GM19452 (cell line): ENCODE measurements around the gene RRAD.
"Not testable (repeated sequence)": the region's sequence is repeated elsewhere in the genome, so short reads cannot be mapped to it uniquely, and the experiment has no call there.

Source experiments
- ATAC-seq: cut with Tn5 transposase; IDR thresholded peaks from one replicate; pipeline ENCODE4 v1.9.1; 2021; ENCODE audit not compliant: unreplicated experiment

The RRAD gene

DNA sequence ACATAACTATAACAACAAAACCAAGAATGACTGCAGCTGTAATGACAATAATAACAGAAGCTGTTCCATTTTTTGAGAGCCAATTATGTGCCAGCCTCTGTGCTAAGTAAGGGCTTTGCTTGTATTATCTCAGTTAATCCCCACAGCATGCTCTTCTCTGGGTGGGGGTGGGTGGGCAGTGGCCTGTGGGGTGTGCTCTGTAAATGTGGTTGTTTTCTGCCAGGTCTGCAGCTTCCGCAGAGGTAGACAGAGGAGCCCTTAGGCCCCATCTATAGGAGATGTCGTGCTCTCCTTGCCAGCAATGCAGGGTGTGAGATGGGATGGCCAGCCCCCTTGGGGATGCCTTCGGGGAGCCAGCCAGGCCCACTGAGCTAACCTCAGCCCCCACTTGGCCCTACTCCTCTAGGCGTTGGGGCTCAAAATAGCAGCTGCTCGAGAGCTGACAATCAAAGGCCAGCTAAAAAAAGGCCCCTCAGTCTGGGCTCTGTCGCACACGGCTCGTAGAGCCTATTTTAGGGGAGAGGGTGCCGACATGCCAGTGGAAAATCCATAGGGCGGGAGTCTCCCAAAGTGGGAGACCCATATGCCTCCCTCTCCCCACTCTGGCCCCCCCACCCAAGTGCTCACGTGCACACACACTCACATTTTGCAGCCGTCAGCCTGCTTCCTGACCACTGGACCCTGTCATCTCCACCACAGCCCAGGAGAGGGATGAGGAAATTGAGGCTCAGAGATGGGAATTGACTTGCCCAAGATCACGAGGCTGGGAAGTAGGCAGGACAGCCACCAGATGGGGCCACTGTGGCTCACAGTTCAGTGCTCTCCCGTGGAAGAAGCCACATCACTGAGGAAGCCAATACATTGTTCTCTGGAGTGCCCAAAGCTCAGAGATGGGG, 22.4 kb downstream of the RRAD start:
- ATAC-seq = no peak

DNA sequence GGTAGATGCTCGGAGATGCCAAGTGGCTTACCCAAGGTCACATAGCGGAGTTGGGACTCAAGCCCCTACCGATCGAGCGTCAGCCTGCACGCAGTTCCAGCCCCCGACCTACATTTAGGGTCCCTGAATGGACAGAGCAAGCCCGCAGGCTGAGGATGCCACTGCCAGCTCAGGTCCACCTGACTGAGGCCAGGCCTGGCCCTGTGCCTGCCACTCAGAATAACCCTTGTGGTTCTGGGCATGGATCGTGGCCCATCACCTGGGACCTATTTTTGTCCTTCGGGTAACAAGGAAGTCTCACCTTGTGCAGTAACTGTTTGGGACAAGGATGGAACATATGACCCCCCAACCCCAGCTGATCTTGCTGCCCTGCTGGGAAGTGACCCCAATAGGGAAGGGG, 23.7 kb downstream of the RRAD start:
- ATAC-seq = no peak

DNA sequence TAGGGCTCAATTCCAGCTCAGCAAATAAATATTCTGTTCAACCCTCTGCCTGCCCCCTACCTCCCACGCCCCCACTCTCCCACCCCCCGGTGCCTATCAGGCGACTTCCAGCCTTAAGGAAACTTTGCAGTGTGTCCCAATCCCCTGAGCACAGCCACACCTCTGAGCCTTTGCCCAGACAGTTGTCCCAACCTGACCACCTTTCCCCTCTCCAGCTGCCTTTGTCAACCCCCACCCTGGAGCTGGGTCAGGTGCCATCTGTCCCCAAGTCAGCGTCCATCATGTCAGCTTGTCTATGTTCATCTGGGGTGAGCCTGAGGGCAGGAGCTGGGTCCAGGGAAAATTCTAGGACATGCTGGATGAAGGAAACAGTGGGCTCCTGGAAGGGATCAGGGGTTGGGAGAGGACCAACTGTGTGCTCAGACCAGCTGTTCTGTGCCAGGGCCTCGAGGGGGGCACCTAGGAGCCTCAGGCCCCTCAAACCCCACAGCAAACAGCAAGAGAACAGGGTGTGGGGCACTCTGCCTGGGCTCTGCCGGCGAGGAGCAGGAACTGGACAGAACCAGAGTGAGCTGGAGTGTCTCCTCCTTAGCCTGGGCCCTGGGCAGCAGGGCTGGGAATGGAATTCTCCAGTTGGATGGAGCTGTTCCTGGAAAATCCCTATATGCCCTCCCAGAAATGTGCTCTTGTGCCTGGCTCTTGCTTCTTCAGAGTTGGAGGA, 24.5 kb downstream of the RRAD start:
- no peak for ATAC-seq

DNA sequence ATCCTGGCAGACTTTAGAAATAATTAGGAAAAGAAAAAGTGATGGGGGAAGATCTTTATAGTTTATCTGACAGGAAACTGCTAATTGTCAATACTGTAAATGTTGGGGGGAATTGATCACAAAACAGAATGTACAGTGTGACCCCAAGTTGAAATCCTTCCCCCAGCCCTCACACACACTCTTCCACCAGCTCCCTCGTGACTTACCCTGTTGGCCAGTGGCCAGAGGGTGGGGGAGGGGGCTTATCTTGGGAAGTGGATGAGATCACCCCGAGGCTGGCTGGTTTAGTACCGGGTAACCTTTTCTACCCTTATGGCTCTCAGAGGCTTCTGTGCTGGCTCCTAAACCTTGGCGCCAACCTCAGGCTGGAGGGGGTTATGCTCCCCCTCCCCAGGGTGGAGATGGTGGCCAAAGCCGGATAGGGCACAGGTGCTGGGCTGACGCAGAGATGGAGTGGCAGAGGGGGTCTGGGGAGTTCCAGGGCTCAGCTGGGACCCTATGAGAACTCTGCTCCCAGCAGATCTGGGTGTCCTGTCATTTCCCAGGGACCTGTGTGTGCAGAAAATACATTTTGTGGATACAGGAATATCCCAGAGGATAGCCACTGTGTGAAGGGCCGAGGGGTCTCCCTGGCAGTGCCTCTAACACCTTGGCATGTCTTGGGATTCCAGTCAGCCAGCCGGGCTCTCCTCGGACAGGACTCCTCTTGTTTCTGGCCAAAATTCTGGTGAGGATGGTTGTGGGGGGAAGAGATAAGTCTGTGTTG, 25.2 kb downstream of the RRAD start:
- ATAC-seq = no peak

DNA sequence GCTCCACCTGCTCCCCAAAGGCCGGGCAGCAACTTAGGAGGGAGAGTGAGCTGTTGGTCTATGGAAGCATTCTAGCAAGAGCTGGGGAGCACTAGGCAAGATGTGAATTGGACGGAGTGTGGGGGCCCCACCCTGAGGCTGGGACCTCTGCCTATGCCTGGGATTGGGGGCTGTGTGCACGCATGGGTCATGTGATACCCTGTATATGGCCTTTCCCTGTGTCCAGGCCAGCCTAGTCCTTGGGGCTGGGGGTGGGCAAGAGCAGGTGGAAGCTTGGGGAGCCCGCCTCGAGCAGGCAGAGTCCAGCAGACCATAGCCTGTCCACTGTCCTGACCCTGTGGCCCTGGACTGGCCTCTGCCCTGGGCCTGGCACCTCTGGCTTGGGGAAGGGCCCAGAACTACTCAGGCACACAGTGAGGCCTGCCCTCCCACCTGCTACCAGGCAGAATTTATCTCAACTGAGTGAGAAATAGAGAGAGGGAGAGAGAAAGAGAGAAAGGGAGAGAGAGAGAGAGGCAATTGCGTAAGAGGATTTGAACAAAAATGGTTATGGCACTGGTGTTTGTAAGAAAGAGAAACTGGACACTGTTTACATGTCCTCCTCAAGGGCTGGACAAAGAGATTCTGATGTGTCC, 25.9 kb downstream of the RRAD start:
- ATAC-seq = no peak

DNA sequence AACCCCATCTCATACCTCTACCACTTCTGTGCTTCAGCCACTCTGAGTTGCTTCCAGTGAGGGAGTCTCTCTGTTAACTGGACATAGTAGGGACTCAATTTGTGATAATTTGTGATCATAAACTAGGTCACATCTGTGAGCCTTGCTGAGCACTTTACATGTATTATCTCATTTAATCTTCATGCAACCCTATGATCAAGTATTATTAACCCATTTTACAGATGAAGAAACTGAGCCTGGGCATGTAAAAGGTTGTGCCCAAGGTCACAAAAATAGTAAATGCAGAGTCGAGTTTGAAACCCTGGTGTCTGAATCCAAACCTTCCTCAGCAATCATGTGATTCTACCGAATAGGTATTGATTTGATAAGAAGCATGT, 26.4 kb downstream of the RRAD start:
- no peak for ATAC-seq

DNA sequence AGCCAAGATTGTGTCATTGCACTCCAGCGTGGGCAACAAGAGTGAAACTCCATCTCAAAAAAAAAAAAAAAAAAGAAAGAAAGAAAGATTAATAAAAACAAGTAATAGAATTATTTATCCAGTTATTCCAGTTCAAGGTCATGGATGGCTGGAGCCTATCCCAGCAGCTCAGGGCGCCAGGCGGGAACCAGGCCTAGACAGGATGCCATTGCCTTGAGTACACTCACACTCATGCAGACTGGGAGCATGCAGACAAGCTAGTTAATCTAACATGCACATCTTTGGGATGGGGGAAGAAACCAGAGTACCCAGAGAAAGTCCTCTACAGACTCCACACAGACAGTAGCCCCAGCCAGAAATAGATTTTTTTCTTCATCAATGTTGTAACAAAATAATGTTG, 27.1 kb downstream of the RRAD start:
- no peak for ATAC-seq

DNA sequence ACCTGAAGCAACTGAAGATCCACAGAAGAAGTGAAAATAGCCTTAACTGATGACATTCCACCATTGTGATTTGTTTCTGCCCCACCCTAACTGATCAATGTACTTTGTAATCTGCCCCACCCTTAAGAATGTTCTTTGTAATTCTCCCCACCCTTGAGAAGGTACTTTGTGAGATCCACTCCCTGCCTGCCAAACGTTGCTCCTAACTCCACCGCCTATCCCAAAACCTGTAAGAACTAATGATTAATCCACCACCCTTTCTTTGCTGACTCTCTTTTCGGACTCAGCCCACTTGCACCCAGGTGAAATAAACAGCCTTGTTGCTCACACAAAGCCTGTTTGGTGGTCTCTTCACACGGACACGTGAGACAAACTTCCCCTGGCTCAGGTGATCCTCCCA, 28.7 kb downstream of the RRAD start:
- not testable (repeated sequence) for ATAC-seq

DNA sequence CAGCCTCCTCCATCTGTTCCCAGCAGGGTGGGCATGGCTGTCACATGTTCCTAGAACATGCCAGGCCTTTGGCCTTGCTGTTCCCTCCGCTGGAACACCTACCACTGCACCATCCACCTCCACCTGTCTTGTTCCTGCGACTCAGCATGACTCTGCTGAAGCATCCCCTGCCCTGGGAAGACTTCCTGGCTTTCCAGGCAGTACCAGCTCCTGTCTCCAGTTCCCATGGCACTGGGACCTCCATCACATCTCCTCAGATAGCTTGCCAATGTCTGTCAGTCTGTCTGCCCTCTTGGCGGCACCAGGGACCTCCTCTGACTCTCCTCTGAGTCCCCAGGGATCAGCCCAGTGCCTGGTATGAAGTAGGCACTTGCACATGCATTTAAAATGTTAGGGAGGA, 29.3 kb downstream of the RRAD start:
- ATAC-seq = no peak

DNA sequence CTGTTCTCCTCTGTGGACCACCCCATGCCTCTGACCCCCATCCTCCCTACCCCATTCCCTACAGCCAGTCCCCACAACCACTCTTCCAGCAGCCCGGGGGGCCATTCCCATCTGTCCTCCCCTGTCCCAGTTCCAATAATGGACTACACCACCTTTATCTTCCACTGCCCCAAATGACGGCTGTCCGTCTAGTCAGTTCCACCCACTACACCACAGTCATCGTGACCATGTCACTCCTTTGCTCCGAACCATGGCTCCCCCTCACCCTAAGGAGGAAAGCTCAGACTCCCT, 29.7 kb downstream of the RRAD start:
- no peak for ATAC-seq

DNA sequence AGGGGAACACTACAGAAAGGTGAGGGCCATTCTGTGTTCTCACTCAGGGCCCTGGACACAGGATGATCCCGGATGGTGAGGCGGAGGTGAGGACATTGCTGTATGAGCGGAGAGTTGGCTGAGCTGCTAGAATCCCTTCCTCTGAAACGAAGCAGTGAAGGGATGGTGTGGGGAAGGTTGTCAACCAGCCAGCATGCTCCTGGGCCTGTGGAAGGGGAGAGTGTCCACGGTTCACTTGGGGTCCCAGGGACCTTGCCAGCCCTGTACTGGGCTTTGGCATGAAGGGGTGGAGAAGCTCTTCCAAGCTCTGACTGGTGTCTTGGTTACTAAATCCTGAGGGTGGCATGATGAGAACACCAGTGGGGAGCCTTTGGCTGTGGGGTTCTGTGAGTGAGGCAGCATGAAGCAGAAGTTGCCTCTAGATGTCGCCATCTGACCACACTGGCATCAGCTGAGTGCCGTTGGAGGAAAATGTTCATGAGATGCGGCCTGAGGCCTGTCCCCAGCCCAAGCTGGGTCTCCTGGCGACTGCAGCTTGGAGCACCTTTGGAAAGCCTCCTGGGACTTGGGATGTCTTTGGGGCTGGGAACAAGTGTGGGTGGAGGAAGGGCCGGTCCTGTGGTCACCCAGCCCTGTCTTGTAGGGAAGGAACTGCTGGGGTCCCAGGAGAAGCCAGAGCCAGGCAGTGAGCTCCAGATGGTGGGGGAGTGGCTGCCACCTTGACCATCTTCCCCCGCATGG, 30.2 kb downstream of the RRAD start:
- ATAC-seq = no peak

DNA sequence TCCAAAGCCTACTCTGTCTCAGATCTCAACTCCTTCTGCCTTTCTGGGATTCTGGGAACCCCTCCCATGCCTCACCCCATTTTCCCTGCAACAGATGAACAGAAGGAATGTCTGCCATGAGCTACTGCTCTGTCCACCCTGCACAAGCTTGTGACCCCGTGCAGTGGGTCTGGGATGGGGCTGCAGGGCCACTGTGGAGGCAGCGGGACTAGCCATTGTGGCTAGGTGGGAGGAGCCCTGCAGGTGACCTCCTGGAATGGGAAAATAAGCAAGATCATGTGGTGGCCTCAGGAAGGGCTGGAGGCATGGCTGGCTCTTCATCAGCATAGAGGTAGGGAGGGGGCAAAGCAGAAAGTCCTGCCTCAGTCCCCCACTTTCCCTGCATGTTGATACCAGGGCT, 31.3 kb downstream of the RRAD start:
- ATAC-seq = no peak

DNA sequence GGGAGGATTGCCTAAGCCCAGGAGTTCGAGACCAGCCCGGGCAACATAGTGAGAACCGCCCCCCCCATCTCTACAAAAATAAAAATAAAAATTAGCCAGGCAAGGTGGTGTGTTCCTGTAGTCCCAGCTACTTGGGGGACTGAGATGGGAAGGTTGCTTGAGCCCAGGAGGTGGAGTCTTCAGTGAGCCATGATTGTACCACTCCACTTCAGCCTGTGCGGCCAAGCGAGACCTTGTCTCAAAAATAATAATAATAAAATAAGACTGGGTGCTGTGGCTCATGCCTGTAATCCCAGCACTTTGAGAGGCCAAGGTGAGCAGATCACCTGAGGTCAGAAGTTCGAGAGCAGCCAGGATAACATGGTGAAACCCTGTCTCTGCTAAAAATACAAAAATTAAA, 33.5 kb downstream of the RRAD start:
- no peak for ATAC-seq

DNA sequence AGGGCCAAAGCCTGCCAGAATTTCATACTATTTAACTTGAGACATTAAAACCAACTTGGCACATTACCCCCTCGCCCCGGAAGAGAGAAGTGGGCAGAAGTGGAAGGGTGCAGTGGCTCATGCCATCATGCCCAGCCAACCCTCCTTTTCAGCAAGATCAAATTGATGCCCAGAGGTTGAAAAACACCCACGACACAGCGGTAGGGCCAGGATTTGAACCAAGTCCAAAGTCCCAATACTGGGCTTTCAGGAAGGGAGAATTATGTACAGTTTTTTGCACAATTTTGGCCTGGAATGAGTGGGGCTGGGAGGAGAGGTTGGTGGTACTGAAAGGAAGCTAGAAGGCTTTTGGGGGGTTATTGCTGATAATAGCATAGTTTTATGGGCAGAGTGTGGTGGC, 34.0 kb downstream of the RRAD start:
- no peak for ATAC-seq

DNA sequence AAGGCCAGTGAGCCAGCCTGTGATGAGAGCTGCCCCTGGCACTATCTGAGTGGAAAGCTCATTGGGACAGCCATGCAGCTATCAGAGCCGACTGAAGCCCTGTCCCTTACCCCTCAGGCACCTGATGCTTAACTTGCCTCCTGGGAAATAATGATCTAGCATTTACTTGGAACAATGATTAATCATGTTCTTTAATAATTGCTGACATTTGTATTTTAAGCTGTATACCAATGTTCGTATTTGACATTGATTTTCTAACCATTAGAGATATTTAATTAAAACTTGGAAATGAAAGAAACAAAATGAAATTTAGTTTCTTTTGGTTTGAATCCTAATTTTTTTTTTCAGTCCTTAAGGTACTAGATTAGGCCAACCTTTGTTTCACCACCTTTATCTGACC, 34.5 kb downstream of the RRAD start:
- ATAC-seq = no peak

DNA sequence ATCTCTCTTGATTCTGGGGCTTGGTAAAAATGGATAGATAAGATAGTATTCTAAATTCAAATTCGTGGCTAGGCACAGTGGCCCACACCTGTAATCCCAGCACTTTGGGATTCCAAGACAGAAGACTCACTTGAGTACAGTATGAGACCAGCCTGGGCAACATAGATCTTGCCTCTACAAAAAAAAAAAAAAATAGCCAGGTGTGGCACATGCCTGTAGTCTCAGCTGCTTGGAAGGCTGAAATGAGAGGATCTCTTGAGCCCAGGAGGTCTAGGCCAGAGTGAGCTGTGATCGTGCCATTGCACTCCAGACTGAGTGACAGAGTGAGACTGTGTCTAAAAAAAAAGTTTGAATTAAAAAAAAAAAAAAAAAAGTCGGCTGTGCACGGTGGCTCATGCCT, 35.7 kb downstream of the RRAD start:
- no peak for ATAC-seq

DNA sequence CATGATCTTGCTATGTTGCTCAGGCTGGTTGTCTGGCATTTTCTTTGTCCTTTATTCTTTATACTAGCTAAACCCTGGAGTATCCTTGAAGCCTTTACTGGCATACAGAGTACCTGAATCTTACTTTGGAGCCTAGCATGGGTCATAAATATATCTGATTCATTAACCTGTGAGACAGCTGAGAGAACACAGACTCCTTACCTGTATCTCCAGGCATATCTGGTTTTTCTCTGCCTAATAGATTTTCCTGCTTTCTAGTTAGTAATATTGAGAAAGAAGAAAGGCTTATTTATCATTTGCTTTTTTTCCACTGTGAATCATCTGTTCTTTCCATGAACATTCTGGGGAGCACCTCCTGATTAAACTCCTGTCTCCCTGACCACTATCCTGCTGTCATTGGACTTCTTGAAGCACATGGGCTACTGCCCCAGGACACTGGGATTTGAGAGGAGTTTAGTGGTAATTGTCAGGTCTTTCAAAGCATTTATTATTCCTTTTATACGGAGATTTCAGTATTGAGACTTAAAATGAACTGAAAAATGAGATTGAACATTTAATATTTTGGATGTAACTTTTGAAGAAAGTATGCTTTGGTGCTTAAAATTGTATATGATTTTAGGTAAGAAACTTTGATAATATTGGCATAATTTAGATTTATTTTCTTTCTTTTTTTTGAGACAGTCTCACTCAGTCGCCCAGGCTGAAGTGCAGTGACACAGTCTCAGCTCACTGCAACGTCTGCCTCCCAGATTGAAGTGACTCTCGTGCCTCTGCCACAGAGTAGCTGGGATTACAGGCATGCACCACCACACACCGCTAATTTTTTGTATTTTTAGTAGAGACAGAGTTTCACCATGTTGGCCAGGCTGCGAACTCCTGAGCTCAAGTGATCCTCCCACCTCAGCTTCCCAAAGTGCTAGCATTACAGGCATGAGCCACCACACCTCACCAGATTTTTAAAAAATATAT, 36.4 kb downstream of the RRAD start:
- ATAC-seq = no peak

DNA sequence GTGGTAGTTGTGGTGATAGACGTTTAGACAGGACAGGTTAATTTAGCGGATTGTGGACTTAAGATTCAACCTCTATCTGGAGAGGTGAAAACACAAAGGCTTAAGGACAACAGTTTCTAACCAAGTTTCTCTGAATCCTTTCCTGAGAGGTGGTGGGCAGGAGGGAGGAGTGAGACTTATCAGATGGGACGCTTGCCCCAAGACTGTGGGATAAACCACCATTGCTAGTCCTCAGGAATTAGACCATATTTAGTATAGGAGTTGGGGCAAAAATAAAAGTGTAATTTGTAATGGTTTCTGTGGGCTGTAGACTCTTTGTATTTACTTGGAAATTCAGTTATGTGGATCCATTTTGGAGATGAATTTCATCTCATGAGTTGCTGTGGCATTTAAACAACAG, 38.4 kb downstream of the RRAD start:
- no peak for ATAC-seq

DNA sequence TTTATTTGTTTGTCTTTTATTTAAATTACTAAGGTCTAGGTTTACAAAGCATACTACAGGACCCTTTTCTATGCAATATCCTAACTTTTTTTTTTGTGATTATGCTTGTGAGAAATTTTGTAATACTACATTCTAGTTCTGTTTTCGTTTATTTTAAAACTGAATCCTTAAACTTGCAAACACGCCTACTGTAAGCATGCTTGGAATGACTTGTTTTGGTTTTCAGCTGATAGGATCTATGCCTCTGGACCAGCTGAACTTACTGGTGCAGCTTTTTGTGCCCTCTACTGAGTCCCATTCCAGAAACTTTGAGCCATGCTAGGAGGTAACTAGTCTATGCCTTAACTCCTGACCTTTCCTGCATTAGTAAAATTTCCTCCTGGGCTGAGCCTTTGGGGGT, 39.0 kb downstream of the RRAD start:
- no peak for ATAC-seq

DNA sequence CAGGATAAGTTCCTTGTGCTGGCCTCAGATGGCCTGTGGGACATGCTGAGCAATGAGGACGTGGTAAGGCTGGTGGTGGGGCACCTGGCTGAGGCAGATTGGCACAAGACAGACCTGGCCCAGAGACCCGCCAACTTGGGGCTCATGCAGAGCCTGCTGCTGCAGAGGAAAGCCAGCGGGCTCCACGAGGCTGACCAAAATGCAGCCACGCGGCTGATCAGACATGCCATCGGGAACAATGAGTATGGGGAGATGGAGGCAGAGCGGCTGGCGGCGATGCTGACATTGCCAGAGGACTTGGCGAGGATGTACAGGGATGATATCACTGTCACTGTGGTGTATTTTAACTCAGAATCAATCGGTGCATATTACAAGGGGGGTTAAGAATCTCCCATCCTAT, 39.8 kb downstream of the RRAD start:
- no peak for ATAC-seq
